ENCODE results near the gene MROH2B.

MROH2B gene

GRCh38 chr5:41093803-41094202 is 22.7 kb upstream of the MROH2B start:
- Histone ChIP-seq H3K27me3 (no peaks in the 10 kb centered on the region), H3K9me3 (no peaks in the 10 kb centered on the region), H3K36me3 (no peaks in the 10 kb centered on the region), H3K27ac (no peak overlapping the region), H3K4me1 (ENCODE audit: control insufficient read depth in 1 of 2, insufficient read depth in 1 of 2, low read depth in 1 of 2, low read length in 1 of 2) (no peaks in the 10 kb centered on the region), H3K4me3 (ENCODE audit: low read depth in 1 of 2, low read length in 1 of 2) (no peak overlapping the region)
- TF ChIP-seq, protein P1, sequence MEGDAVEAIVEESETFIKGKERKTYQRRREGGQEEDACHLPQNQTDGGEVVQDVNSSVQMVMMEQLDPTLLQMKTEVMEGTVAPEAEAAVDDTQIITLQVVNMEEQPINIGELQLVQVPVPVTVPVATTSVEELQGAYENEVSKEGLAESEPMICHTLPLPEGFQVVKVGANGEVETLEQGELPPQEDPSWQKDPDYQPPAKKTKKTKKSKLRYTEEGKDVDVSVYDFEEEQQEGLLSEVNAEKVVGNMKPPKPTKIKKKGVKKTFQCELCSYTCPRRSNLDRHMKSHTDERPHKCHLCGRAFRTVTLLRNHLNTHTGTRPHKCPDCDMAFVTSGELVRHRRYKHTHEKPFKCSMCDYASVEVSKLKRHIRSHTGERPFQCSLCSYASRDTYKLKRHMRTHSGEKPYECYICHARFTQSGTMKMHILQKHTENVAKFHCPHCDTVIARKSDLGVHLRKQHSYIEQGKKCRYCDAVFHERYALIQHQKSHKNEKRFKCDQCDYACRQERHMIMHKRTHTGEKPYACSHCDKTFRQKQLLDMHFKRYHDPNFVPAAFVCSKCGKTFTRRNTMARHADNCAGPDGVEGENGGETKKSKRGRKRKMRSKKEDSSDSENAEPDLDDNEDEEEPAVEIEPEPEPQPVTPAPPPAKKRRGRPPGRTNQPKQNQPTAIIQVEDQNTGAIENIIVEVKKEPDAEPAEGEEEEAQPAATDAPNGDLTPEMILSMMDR (IDR thresholded peaks at IDR 0.05) = no peak

GRCh38 chr5:41087461-41087860 is 16.3 kb upstream of the MROH2B start:
- H3K36me3 ChIP-seq = no peaks in the 10 kb centered on the region
- H3K4me3 ChIP-seq (ENCODE audit: low read depth in 1 of 2, low read length in 1 of 2) = no peak overlapping the region
- TF ChIP-seq, protein P1 (IDR thresholded peaks at IDR 0.05) = no peak
- no peaks in the 10 kb centered on the region for H3K4me1 ChIP-seq (ENCODE audit: control insufficient read depth in 1 of 2, insufficient read depth in 1 of 2, low read depth in 1 of 2, low read length in 1 of 2)
- H3K27me3 ChIP-seq = no peaks in the 10 kb centered on the region
- no peak overlapping the region for H3K27ac ChIP-seq
- no peaks in the 10 kb centered on the region for H3K9me3 ChIP-seq

DNA sequence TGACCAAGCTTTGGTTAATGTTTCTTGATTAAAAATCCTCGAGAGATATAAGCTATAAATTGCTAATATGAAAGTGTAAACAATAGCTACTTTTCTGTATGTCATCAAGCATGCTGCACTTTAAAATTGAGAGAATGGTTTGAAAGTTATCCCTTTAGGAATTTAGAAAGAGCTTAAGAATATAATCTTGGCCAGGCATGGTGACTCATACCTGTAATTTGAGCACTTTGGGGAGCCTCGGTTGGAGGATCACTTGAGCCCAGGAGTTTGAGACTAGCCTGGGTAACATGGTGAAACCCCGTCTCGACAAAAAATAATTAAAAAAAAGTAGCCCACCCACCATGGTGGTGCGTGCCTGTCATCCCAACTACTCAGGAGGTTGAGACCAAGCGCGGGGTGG is 12.2 kb upstream of the MROH2B start:
- Histone ChIP-seq H3K27me3 (no peaks in the 10 kb centered on the region), H3K27ac (no peak overlapping the region), H3K4me1 (ENCODE audit: control insufficient read depth in 1 of 2, insufficient read depth in 1 of 2, low read depth in 1 of 2, low read length in 1 of 2) (no peaks in the 10 kb centered on the region), H3K36me3 (no peaks in the 10 kb centered on the region), H3K9me3 (no peaks in the 10 kb centered on the region), H3K4me3 (ENCODE audit: low read depth in 1 of 2, low read length in 1 of 2) (no peak overlapping the region)
- TF ChIP-seq, protein P1 (IDR thresholded peaks at IDR 0.05) = no peak

- H3K4me1 ChIP-seq (ENCODE audit: control insufficient read depth in 1 of 2, insufficient read depth in 1 of 2, low read depth in 1 of 2, low read length in 1 of 2) = no peaks in the 10 kb centered on the region
- no peak overlapping the region for H3K27ac ChIP-seq
Observed at GRCh38 chr5:41071975-41072374, 833 bp upstream of the MROH2B start.

DNA sequence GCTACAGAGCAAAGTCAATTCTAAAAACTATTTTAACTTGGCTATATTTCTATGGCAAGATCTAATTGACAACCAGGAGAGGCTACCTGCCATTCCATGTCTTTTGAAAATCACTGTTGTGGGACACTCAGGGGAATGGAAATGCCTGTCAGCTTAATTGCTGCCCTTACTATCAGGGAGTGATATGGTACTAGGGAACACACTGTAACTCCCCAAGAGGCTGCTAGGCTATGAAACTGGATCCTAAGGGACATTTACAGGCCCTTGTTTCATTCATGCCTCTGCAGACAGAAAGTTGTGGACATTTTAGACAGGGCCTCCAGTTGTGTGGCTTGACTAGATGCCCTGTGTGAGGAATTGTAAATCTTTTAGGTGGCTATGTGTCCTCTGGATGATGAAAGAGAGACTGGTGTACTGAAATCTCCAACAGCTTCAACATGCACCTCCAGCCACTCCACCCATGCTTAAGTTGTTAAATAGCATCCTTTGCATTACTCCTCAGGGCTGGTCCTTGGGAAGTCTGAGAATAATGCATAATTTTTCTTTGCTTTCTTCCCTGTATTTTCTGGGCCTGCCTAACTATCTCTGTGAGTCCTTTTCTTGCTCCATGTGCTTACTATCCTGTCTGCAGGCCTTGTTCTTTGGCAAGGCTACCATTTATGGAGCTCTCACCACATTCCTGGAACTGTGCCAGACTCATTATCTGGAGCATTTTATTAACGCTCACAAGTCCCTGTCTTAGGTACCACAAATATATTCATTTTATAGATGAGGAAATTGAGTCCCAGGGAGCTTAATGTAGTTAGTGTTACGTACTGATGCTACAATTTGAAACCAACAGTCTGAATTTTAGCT is 3.2 kb downstream of the MROH2B start:
- no peak overlapping the region for H3K4me3 ChIP-seq (ENCODE audit: low read depth in 1 of 2, low read length in 1 of 2)
- no peaks in the 10 kb centered on the region for H3K27me3 ChIP-seq
- TF ChIP-seq, protein P1 (IDR thresholded peaks at IDR 0.05) = no peak
- no peaks in the 10 kb centered on the region for H3K4me1 ChIP-seq (ENCODE audit: control insufficient read depth in 1 of 2, insufficient read depth in 1 of 2, low read depth in 1 of 2, low read length in 1 of 2)
- H3K27ac ChIP-seq = no peak overlapping the region
- no peaks in the 10 kb centered on the region for H3K9me3 ChIP-seq
- H3K36me3 ChIP-seq = no peaks in the 10 kb centered on the region

More at GRCh38 chr5:41071975-41072374, 833 bp upstream of the MROH2B start:
- TF ChIP-seq, protein P1 (IDR thresholded peaks at IDR 0.05) = no peak
- Histone ChIP-seq H3K27me3 (no peaks in the 10 kb centered on the region), H3K36me3 (no peaks in the 10 kb centered on the region), H3K4me3 (ENCODE audit: low read depth in 1 of 2, low read length in 1 of 2) (no peak overlapping the region), H3K9me3 (no peaks in the 10 kb centered on the region)
